ENCODE results near the gene MET.
"Not testable (repeated sequence)": the region's sequence is repeated elsewhere in the genome, so short reads cannot be mapped to it uniquely, and the experiment has no call there.

Gene MET

DNA sequence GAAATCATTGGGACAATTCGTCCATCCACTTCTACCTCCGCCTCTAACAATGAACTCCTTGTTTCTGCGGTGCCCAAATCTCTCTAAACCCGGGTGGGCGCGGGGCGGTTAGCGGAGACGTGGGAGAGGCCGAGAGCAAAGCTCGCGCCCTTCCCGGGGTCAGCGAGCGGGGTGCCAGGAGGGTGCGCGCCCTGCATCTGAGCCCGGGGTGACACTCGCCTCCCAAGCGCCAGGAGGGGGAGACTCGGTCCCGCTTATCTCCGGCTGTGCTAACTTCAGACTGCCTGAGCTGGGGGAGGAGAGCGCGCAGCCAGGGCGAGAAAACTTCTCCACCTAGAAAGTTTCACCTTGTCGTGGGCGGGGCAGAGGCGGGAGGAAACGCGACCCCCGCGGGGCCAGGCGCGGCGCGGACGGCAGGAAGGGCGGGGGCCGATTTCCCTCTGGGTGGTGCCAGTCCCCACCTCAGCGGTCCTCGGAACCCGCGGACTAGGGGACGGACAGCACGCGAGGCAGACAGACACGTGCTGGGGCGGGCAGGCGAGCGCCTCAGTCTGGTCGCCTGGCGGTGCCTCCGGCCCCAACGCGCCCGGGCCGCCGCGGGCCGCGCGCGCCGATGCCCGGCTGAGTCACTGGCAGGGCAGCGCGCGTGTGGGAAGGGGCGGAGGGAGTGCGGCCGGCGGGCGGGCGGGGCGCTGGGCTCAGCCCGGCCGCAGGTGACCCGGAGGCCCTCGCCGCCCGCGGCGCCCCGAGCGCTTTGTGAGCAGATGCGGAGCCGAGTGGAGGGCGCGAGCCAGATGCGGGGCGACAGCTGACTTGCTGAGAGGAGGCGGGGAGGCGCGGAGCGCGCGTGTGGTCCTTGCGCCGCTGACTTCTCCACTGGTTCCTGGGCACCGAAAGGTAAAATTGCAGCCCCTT, at the start of gene MET:
Gene MET (plus strand): TSS at position 516 of the 915 bp plus-strand sequence. CDS start 26,889 bp downstream, outside the sequence.
- DNase-seq, result peak; percentile 44

DNA sequence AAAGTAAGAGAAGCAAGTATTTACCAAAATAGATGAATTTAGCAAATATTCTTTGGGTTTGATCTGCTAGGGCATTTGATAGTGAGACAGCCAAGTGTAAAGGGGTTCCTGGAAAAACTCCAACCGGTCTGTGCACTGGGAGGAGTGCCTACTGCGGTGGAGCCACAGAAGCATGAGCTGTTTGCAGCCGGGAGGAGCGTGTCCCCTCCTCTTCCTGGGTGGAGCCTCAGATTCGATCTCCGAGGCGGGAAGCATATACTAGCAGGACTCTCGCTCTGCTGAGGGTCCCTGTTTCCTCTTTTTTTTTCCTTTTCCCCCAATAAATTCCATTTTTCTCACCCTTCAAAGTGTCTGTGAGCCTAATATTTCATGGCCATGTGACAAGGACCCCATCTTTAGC, 45.1 kb upstream of the MET start:
- no peak for DNase-seq

DNA sequence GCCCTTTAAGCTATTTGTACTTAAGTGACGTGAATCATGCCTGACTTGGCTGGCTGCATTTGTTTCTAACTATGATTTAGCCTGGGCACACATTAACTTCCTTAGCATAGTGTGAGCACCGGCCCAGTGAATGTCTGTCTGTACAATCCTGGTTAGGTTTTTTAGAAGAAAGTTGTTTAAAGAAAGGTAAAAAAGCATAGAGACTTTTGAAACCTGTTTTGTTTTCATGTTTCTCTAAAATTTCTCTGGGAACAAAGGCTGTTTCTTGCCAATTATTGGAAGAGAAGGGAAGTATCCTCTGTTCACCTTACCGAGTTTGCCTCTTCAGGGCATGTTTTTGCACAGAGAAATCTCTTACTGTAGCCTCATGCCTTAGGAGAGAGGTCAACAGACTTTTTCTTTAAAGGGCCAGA, 42.9 kb upstream of the MET start:
- no peak for DNase-seq

DNA sequence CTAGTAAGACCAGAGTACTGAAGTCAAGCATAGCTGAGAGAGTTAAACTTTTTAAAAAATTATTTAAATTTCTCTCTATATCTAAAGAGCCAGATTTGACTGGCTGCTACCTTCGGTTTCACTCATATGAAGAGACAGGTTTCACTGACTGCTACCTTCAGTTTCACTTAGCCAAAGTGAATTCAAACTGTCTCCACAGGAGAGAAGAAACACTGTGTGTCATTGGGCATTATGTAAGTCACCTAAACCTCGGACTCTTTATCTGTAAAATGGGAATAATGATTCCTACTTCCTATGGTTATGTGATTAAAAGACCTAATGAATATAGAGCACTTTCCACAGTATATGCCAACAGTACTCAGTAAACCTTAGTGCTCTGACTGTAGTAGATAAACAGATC, 41.6 kb upstream of the MET start:
- no peak for DNase-seq

DNA sequence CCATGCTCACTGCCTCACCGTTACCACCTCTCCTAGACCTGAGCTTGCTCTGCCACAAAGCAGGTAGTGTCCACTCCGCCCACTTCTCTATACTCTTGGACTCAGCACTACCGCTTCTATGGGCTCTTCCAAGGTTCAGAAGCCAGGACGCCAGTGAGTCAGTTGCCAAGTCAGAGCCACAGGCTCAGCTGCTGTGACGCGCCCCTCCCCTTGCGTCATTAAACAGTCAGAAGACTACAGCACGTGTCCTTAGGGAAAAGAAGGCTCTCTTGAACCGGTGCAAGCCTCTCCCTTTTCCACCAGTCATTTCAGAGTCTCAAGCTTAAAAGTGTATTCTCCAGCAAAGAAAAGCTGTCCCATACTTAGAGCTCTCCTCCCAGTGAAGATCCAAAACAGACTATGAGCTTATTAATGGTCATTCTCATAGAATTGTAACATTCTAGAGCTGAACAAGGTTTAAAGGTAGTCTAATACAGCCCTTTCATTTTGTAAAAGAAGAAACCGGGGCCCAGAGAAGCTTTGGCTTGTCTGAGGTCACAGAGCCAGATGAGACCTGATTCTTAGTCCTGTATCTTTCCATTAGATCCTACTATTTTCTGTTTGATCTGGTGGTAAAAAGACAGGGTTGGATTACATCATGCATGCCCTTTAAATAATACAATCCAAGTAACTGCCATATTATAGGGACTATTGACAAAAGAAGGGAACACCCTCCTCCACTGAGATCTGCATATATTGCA, 40.9 kb upstream of the MET start:
- DNase-seq, result peak; percentile 15

DNA sequence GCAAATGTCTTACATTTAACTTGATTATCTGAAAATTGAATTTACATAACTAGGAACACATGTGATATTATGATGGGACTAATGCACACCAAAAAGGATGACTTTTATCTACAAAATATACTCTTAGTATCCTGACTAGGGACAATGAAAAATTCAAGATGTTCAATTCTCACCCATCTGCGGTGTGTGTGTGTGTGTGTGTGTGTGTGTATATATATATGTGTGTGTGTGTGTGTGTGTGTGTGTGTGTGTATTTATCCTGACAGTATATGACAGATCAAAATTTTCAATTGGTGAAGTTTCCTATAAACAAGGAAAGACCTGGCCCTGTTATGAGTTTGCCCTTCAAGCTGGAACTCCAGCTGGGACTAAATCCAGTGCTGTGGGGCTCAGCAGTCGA, 40.3 kb upstream of the MET start:
- DNase-seq, result no peak

DNA sequence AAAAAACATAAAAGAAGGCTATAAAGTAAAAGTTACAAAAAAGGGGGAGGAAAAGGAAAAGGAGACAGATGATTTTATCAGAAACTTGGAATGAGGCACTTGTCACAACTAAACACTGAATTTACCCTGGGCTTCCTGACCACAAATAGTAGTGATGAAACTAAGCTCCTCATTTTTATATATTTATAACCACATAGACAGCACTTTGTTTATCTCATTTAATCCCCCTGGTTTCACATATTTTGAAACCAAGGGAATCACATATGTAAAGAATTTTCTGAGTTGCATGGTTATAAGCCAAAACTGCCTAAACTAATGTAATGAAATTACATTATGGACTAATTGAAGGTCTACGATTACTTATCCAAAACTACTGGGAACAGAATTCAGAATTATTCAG, 39.6 kb upstream of the MET start:
- no peak for DNase-seq

DNA sequence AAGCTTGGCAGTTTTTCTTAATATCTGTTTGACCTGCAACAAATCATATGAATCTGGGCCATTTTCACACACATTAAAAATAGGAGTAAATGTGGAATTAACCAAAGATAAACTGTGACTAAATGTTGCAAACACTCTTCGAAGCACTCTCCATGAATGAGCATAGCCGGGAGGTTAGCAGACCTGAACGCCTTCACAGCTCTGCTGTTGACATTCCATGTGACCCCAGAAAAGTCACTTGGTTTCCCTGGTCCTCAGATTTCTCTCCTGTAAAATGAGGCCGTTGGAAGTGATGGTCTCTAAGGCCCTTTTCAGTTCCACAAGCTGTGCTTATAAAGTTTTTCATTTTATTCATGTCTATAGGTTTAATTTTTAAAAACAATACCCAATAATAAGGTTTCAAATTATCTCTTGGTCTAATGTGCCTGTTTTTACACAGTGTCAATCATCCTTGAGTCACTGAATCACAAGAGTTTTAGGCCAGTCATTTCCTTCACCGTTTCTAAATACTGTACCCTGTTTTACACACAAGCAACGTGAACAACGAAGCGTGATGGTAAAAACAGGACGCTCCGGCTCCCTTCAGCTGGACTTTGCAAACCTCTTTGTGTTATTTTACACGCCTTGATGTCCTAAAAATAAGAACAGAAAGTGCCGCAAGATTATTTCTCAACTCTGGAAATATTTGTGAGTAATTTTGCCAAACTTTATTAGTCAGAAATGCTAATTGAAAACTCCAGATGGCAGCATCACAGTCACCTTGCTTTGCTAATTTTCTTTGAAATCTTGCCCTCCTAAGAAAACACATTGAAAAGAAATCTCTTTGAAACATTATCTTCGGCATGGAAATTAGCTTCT, 38.6 kb upstream of the MET start:
- DNase-seq, result no peak

DNA sequence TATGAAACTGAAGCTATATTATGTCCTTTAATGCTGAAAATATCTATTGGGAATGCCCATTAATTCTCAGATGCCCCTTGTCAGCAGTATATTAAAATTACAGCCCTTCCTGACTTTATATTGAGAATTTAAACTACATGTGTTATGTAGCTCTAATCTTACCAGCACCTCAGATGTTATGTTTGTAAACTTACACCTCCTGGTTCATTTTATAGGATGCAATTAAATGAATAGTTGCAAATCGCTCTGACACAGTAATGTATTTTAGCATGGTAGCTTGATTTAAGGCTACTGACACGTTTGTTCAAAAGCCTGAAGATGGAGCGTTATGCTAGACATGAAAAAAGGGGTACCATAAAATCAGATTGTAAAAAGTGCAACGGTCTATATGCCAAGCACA, 35.0 kb upstream of the MET start:
- DNase-seq, result no peak

DNA sequence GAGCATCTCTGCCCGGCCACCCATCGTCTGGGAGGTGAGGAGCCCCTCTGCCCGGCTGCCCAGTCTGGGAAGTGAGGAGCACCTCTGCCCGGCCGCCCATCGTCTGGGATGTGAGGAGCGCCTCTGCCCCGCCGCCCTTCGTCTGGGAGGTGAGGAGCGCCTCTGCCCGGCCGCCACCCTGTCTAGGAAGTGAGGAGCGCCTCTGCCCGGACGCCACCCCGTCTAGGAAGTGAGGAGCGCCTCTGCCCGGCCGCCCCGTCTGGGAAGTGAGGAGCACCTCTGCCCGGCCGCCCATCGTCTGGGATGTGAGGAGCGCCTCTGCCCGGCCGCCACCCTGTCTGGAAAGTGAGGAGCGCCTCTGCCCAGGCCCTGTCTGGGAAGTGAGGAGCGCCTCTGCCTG, 33.4 kb upstream of the MET start:
- DNase-seq, result not testable (repeated sequence)

DNA sequence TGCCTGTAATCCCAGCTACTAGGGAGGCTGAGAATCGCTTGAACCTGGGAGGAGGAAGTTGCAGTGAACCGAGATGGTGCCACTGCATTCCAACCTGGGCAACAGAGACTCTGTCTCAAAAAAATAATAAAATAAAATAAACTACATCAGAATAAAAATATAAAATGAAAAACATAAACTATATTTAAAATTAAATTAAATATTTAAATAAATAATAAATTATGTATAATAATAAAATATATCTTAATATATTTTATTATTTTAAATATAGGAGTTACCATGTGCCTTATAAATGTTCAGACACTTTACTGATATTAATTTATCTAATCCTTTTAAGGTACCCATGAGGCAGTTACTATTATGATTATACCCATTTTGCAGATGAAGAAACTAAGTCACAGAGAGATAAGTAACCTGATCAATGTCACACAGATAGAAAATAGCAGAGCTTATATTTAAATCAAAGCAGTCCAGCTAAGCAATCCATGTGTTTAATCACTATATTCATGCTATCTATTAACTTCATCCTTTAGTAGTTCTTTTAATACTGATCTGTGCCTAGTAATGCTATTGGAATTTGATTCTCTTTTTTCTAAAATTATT, 30.3 kb upstream of the MET start:
- no peak for DNase-seq

DNA sequence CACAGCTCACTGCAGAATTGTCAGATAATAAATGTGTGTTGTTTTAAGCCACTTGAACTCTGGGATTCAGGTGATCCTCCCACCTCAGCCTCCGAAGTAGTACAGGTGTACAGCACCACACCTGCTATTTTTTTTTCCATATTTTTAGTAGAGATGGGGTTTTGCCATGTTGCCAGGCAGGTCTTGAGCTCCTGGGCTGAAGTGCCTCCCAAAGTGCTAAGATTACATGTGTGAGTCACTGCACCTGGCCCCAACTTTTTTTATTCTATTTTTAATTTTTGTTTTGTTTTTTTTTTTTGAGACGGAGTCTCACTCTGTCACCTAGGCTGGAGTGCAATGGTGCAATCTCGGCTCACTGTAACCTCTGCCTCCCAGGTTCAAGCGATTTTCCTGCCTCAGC, 28.8 kb upstream of the MET start:
- DNase-seq, result not testable (repeated sequence)

DNA sequence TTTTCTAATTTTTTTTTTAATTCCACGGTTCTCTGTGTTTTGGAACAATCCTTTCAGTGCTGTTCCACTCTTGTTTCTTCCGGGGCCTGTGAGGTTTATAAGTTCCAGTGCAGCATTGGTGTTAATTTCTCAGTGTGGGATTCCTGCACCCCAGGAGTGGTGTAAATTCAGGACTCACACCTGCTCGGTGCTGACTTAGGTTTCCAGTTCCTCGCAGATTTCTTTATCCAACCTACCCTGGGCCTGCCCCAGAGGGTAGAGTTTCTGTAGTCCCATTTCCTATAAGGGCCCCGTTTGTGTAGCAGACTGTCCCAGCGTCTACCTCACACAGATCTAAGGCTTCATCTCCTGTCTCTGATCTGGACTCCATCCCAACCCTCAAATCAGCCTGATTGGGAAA, 27.4 kb upstream of the MET start:
- no peak for DNase-seq

DNA sequence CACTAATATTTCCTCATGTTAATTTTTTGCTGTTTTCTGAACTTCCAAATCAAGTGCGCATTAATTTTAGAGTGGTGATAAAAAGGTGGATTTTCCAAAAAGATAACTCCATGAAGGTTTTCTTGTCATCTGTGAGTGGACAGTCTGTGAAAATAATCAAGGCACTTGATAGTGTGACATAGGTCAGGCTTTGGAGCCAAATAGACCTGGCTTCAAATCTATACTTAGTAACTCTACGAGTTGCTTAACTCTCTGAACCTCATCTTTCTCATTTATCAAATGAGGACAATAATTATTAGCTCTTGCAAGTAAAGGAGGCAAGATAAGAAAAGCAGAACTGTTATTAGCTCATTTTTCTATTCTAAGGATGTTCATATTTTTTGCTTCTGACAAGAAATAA, 24.7 kb upstream of the MET start:
- no peak for DNase-seq

DNA sequence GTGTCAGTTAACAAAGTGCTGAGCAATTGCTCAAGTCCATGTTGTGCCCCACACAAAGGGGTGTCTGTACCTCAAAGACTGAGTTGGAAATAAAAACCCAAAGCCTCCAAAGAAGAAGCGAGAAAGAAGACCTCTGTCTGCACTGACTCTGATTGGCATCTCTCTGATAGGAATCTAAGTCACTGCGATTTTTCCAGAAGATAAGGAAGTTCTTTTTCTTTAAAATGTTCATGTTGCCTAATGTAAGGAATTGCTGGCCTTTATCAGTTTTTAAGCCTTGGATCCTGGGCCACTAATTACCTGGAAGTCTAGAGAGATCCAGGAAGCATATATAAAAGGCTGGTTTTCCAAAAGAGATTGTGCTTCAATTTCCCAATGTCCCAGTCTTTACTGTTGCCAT, 24.1 kb upstream of the MET start:
- no peak for DNase-seq

DNA sequence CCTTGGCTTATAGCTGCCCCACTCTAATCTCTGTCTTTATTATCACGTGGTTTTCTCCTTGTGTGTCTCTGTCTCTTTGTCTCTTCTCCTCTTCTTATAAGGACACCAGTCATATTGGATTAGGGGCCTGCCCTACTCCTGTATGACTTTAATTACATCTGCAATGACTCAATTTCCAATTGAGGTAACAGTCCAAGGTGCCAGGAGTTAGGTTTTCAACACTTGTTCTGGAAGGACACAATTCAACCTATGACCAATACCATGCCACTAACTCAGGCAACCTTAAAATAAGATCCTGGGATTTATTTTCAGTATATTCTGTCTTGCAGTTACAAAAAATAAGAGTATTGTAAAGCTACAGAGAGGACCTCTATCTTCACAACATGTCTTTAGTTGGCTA, 21.6 kb upstream of the MET start:
- no peak for DNase-seq

DNA sequence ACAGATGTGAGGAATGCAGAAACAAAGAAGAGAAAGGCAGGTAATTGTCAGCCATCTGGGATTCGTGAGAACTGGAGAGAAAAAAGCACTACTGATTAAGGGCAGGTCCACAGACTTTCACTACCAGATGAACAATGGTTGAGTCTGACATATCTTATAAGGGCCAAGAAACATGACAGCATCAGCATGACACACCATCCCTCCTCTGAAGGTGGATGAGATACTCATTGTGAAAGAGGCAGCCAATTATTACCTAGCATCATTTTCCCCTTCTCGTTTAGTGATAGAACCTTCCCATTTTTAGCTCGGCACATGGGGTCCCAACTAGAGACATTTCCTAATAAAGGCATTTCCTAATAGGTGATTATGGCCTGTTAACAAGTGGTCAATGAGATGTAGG, 19.2 kb upstream of the MET start:
- DNase-seq, result no peak

DNA sequence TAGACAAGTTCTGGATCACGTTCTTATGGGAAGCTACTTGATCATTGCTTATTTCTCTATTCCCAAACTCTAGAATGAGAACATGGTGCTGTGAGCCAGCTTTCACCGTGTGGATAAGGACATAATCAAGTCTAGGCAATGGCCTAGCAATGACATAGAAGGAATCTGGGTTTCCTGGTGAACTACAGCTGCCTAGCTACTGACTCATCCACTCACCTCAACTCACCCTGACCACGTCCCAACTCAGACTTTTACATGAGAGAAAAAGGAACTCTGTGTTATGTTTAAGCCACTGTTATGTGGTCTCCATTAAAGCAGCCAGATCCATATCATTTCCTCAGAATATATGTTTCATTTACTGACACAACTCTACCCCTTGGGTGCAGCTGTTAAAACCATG, 18.8 kb upstream of the MET start:
- no peak for DNase-seq

DNA sequence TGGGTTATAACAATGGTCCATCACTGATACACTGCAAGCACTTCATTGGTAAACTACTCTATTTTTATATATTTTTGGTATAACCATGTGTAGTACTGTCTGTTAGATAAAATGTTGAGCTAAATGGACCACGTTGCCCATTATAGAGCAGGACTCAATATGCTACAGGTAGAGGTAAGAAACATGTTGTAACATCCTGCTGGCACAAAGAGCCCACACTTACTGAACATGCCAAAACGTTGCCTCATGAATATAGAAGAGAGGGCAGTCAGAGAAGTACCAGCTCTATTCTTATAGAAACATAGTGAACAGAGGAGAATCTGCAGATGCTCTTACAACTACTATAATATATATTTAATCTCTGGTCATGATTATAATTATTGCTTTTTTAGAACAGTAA, 18.4 kb upstream of the MET start:
- DNase-seq, result no peak

DNA sequence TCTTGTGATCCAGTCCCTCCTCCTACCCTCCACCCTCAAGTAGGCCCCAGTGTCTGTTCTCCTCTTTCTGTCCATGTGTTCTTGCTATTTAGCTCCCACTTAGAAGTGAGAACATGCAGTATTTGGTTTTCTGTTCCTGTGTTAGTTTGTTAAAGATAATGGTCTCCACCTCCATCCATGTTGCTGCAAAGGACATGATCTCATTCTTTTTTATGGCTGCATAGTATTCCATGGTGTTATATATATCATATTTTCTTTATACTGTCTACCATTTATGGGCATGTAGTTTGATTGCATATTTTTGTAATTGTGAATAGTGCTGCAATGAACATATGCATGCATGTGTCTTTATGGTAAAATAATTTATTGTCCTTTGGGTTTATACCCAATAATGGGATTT, 12.7 kb upstream of the MET start:
- DNase-seq, result not testable (repeated sequence)

DNA sequence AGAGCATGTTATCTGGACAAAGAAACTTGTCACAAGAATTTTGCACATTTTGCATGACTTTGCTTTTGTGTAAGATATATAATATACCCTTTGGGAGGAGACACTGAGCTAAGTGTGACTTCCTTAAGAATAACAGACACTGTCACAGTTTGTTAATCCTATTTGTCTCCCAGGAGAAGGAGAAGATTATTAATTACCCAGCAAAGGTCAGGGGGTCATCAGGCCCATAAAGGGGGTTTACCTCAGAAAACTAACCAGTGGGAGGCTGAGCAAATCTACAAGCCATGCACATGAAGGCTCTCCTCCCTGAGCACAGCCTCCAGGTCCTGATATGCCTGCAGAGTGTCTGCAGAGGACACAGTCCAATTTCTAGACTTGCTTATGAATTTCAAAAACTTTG, 10.1 kb upstream of the MET start:
- DNase-seq, result no peak

DNA sequence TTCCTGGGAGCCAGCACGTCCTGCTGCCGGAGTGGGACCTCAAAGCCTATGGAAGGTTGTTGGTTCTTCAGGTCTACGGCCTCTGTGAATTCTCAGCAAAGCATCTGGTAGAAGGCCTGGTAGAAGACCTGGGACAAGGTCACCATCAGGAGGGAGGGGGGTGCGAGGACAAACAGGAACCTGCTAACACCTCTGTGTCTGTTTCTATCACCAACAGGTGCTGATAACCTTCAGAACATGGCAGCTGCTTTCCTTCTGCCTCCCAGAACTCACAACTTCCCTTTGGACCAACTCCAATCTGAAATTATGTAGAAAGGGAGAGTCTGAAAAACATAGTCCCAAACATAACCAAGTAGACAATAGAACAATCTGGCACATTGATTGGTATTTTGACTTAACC, 8.3 kb upstream of the MET start:
- DNase-seq, result no peak

Data from NCI-H774 (cell line).